NCI-H2081 (cell line): ENCODE data around the gene FBXO33.
"Not testable (repeated sequence)": the region's sequence is repeated elsewhere in the genome, so short reads cannot be mapped to it uniquely, and the experiment has no call there.

Experiments used
- DNase-seq, 2 experiments: peaks; one replicate each; lab custom pipeline; 2025; lab: John Stamatoyannopoulos, UW

Gene FBXO33

DNA sequence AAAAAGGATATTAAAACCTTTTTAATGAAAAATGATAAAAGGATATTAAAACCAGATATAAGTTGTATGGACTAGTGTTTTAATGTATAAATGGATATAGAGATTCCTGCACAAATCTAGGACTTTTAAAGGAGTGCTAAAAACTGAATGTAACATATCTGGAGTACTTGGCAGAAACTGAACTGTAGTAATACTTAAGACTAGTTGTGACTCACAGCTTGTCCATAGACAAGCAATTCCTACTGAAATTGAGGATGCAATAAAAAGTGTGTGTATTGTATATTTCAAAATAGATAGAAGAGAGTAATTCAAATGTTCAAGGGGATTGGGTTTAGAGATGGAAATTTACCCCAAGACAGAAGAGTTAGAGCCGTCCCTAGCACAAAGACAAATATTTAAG lies 59.6 kb downstream of the FBXO33 start:
- no peak for DNase-seq

DNA sequence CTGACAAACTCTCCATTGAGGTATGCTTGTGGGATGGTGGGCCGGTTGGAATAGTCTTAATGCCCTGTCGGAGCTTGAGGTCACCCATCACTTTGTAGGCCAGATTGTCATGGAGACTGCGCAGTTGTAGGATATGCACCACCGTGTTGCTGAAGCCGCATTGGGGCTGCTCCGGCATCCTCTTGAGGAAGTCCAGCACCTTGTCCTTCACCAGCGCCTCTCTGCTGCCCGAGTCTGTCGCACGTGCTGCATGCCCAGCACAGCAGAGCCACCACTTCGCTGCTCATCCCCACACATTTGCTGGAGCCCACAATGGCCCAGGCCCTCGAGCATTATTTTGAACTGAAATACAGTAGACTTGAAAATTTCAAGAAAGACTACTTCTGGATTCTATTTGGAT lies 61.8 kb downstream of the FBXO33 start:
- no peak for DNase-seq

DNA sequence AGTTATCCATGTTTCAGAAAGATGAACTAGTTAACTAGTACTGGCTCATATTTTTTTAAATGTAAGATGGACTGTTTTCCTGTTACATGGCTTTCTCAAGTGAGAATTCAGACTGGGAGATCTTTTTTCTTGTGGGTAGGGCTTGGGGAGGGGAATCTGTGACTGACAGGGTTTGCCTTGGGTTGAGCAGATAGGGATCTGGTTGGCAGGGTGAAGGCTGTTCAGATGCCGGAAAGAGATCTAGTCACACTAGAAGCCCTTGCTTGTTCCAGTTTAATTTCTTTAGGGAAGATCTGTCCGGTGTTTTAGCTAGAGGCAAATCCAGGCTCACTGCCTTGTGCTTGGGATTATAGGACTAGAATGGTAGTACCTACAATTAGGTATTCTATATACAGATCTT lies 63.2 kb downstream of the FBXO33 start:
- no peak for DNase-seq

DNA sequence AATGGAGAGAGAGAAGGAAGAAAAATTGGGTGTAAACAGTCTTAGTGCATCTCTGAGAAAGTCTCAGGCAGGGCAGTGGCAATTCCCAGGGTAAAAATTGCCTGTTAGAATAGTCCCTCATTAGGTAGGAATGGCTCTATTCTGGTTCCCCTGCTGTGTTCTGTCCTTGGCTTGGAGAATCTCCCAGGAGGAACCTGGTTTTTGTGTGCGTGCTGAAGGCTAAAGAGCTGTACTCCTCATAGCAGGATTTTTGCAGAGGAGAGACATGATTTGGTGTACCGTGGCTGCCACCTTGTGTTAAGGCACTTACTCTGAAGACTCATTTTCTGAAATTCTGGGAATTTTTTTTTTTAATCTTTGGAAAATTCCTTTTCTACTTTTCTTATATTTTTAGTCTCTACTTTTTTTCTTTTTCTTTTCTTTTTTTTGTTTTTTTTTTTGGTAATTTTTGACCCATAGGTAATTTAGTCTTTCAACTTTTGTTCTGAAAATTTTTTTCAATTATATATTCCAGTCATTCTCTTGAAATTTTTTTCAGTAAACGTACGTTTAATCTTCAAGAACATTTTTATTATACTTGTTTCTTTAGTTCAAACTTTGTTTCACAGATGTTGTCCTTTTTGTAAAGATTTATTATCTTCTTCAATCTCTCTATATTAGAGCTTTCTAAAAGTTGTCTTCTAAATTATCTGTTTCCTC lies 63.8 kb downstream of the FBXO33 start:
- peak; percentile 71 to 84 for DNase-seq

DNA sequence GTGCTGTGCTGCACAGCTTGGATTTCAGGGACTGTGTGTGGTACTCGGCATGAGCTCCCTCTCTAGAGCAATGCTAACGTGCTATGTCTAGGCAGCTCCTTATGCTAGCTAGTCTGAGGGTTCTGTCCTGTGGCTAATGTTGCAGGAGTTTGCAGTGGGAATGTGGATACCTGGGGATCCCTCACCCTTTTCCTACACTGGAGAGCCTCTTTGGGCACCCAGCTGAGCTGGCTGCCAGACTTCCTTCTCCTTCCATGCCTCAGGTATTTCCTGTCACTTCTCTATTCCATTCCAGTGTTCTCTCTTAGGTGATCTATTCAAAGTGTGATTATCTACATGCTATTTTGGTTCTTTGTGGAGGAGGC lies 64.9 kb downstream of the FBXO33 start:
- DNase-seq, result no peak

DNA sequence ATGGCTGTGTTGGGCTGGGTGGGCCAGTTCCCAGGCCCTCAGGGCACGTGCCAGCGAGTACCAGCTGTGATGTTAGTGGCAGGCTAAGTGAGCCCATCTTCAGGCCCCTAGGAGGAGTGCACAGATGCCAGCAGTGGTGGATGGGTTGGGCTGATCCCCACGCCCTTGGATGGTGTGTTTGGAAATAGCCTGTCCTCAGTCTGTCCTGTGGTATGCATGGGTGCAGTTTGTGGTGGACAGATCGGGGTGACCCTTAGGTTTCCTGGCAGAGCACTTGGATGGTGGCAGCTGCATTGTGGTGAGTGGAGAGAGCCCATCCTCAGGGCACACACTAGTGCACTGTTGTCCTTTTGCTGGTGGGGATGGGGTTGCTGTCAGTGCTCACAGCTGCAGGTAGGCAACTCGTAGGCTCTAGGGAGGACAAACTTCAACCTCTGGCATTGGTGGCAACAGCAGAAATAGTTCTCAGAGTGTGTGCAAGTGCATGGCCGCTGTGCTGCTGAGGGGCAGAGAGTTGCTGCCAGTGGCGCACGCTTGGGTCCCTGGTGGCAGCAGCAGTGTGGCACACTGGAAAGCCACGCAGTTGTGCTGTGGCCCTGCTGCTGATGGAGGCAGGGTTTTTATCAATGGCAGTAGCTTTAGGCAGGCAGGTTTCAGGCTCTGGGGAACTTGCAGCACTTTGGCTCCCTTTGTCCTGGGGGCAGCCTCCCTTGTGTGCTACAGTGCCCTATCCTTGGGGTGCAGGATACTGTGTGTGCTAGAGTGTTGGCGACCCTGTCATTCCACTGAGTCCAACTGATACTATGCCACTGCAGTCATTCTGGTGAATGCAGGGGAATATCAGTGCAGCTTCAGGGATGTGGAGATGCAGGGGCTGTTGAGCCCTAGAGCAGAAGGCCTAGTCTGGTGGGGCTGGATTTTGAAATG lies 65.5 kb downstream of the FBXO33 start:
- DNase-seq, result no peak

DNA sequence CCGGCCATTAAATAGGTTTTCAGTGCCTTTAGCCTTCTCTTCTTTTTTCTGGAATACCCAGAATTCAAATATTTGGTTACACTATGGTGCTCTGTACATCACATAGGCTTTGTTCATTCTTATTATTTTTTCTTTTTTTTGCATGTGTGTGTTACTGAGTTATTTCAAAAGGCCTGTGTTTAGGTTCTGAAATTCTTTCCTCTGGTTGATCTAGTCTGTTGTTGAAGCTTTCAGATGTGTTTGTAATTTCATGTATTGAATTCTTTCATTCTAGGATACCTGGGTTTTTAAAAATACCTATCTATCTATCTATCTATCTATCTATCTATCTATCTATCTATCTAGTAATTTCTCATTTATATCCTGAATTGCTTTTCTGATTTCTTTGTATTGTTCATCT lies 66.9 kb downstream of the FBXO33 start:
- DNase-seq, result no peak

DNA sequence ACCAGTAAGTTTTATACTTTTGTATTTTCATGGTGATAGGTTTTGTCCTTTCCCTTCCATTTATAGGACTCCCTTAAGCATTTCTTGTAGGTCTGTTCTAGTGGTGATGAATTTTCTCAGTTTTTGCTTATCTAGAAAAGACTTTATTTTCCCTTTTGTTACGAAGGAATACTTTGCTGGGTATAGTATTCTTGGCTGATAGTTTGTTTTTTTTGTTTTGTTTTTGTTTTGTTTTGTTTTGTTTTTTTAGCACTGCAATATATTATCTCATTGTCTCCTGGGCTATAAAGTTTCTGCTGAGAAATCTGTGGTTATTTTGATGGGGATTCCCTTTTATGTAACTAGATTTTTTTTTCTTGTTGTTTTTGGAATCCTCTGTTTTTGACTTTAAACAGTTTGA lies 67.7 kb downstream of the FBXO33 start:
- no peak for DNase-seq

DNA sequence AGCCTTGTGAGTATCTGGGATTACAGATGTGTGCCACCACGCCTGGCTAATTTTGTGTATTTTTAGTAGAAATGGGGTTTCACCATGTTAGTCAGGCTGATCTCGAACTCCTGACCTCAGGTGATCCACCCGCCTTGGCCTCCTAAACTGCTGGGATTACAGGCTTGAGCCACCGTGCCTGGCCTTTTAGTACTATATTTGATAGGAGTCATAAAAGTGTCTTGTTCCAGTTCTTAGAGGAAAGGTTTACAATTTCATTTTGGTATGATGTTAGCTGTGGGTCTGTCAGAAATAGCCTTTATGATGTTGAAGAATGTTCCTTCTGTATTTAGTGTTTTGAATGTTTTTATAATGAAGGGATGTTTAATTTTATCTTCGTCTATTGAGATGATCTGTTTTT lies 70.7 kb downstream of the FBXO33 start:
- DNase-seq, result not testable (repeated sequence)

DNA sequence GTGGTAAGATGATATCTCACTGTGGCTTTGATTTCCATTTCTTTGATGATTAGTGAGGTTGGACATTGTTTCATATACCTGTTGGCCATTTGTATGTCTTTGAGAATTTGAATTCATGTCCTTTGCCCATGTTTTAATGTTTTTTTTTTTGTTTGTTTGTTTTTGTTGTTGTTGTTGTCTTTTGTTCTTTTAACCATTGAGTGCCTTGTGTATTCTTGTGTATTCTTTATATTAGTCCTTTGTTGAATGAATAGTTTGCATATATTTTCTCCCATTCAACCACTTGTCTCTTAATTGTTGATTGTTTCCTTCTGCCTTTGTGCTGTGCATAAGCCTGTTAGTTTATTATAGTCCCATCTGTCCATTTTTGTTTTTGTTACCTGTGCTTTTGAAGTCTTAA lies 71.9 kb downstream of the FBXO33 start:
- DNase-seq, result no peak

DNA sequence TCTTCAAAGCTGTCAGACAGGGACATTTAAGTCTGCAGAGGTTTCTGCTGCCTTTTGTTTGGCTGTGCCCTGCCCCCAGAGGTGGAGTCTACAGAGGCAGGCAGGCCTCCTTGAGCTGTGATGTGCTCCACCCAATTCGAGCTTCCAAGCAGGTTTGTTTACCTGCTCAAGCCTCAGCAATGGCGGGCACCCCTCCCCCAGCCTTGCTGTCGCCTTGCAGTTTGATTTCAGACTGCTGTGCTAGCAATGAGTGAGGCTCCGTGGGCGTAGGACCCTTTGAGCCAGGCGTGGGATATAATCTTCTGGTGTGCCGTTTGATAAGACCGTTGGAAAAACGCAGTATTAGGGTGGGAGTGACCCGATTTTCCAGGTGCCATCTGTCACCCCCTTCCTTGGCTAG lies 73.2 kb downstream of the FBXO33 start:
- DNase-seq, result not testable (repeated sequence)

DNA sequence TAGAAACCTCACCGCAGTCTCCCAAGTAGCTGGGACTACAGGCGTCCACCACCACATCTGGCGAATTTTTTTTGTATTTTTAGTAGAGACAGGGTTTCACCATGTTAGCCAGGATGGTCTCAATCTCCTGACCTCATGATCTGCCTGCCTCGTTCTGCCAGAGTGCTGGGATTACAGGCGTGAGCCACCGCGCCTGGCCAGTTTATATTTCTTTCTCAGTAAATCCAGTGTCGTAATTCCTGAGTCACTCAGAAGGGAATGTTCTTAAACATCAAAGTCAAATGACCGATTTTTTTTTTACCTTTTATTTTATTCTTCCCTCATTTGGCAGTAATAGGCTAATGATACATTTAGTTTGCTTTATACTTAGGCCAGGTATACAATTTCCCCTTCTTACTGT lies 80.5 kb downstream of the FBXO33 start:
- DNase-seq, result no peak

DNA sequence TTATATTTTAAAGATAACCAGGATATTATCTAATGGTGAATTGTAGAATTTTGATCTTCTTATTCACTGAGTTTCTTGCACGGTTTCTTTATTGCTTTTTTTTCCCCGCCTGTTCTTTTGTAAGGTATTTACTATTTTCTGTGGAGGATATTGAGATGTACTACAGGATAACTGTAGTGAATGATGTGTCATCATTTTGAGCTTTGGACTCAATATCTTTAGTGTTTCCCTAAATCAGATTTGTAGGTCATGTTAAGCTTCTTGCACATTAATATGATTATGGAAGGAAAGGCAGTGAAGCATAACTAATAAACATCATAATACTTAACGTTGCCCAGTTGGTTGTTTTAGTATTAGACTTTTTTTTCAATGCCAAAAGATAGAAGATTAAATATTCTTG lies 81.4 kb downstream of the FBXO33 start:
- no peak for DNase-seq
